ENCODE data around the gene KRT27.
A peak's percentile ranks its signal among the peaks of the same experiment; 100 is the strongest.

Gene KRT27

DNA sequence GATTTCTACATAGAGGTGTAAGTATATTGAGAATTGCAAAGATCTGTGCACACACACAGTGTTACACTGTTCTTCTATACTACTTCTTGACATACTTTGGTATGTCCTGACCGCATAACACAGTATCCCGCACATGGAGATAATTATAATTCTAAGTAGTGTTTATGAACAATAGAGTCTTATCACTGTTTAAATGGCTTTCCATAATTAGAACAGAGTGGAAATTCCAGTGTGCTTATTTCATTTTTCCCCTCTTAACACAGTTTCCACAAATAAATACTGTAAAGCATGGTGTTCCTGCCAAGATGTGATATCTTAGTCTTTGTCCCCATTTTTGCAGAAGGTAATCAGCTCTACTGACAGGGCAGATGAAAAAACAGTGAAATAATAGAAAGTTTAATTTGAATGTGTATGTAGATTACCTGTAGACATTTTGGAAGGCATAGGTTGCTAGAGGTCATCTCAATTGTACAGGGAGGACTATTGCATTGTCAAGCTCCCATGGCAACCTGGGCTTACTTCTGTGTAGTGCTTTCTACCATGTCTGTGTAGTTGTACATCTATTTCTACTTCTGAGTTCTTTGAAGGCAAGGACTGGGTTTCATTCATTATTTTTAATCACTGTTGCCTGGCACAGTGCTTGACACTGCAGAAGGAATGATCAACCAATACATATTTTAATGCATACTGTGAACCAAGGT is 27.5 kb upstream of the KRT27 start:
- no peak for DNase-seq (ENCODE audit: low read depth)

DNA sequence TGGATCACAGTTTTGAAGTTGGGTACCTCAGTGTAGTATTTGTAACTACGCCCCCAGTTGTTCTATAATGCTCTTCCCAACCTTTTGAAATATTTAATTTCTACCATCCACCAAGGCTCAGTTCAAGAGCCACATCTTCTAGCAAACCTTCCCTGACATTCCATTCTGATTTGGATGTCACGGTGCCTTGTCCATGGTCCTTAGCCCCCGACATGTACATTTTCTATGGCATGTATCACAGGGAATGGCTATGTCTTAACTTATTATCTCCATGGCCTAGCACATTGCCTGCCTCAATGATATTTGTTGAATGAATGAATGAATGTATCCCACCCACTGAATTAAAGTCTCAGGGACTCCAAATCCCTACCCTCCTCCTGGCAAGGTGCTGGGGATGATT is 23.8 kb upstream of the KRT27 start:
- DNase-seq (ENCODE audit: low read depth): no peak

DNA sequence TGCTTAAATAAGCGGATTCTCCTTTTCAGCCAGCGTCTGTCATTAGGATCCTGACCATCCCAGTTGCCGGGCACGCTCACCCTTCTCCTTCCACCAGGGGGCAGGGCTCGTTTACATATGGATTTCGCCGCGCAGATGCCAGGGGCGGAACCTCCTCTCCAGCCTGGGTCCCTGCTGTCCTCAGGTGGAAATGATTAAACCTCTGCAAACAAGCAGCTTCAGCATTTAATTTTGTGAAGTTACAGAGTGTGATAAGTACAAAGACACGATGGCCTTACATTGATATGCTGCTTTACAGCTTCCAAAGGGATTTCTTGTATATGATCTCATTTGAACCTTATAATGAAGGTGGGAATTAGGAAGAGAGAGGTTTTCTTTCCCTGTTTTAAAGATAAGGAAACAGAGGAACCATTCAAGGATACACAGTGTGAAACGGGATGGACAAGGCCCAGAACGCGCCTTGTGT is 21.3 kb upstream of the KRT27 start:
- DNase-seq (ENCODE audit: low read depth): peak; percentile 72

DNA sequence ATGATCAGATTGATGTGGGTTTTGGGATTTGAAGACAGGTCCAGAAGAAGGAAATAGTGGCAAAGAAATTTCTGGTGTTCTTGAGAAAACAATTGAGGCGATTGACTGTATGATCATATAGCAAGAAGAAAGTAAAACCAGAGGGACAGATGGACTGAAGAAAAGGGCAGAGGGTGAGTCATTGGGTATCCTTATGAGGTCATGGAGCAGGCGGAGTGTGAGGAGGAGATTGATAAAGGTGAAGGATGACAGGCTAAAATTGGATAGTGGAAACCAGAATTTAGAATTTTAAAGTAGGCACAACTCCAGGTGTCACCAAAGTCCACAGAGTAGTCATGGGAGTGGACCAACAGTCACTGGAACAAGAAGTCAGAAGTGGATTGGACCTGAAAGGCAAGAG is 18.8 kb upstream of the KRT27 start:
- DNase-seq (ENCODE audit: low read depth): no peak

DNA sequence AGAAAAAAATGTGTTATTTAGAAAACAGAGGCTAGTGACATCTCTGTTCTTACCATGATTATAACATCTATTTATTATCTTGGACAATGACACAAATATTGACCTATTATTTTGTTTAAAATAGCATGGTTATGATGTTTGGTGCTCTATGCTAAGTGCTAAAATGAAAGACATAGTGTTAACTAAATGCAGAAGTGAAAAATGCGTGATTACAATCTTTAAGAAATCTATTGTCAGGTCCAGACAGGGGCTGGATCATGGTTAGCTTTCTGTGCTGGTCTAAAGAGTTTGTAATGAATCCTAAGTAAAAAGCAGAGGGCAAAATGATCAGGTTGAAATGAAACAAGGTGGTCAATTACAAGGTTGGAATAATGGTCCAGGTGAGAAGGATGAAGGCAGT is 18.0 kb upstream of the KRT27 start:
- no peak for DNase-seq (ENCODE audit: low read depth)

DNA sequence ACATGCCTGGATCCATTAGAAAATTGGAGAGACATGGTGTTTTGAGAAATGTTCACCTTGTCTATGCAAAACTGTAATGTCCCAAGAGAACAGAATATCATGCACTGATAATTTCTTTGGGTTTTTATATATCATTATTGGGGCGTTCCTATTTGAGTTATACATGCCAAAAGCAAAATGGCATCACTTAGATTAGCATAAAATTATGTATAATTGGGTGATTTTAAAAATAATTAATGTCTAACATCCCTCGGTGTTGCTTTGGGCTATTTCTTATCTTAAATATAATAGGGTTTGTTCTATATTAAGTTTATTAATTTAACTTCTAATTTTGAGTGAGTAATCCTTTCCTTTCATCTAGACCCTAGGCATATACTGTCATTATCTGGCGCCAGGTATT is 17.5 kb upstream of the KRT27 start, which contains the start of gene KRT28:
TSS of gene KRT28 (minus strand) at position 101 of the 400 bp plus-strand sequence. CDS start at position 35, 66 bp downstream.
- DNase-seq (ENCODE audit: low read depth): no peak

DNA sequence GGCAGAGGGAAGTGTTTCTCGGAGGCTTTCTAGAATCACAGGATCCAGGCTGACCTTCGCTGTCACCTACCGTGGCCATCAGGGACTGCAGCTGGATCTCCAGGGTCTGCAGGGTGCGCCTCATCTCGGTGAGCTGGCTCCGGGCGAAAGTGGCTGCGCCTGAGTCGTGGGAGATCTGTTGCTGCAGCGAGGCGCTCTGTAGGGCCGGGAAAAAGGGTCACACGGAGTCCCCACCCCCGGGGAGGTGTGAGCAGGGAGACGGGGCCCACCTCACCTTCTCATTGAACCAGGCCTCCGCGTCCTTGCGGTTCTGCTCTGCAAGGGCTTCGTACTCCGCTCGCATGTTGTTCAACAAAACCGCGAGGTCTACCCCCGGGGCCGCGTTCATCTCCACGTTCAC is 14.5 kb upstream of the KRT27 start:
- DNase-seq (ENCODE audit: low read depth): no peak

DNA sequence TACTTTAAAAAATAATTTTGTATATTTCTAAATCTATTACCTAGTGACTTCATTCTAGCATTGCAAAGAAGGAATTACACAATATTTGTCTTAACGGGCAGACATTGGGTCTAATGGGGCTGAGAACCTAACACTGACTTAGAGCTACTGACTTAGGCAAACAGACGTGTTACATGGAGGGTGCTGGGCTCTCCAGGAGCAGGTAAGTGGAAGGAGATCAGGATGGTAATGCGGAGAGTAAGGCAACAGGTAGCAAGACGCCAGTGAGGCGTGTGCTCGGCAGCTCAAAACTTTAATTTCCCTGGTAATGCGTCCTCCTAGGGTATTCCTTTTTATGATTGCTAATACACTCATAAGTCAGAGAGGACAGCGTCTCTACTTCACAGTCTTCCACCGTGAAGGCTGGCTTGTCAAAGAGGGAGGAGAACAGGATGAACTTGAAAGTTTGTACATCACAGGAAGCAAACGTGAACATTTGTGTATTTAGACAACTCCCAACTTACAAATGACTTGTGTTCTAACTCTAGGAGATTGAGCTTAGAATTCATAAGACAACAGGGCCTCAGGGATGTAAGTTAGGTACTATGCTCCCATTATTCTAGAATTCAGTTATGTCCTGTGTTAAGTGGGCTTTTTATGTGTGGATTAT is 12.8 kb upstream of the KRT27 start:
- no peak for DNase-seq (ENCODE audit: low read depth)

DNA sequence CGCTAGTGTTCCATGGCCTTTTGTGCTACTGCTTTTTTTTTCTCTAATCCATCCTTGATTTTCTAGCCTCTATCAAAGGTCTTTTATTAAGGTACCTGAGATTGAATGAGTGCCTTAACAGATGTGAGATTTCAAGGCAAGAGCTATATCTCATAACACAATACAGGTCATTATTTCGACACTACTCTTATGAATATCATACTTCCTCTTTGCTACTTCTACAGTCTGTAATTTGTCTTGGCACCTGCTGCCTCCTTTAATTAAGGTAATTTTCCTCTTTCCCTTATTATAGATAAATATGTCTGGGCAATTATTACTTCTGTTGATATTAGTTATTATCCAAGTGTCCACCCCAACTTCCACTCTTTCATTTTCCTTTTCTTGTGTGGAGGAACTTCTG is 12.1 kb upstream of the KRT27 start:
- DNase-seq (ENCODE audit: low read depth): no peak

DNA sequence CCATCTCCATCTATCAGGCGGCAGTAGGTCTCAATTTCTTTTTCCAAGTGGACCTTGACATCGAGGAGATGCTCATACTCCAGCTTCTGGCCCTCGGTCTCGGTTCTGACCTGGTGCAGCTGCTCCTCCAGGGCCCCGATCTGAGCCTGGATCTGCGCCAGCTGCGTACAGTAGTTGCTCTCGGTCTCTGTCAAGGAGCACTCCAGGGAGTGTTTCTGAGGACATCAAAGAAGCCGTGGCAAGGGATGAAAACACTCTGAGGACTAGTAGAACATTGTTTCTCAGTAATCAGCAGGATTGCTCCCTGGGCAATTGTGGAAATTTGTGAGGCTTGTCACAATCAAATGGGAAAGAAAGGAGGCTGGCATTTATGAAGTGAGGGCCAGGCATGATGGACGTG is 11.5 kb upstream of the KRT27 start:
- DNase-seq (ENCODE audit: low read depth): no peak

DNA sequence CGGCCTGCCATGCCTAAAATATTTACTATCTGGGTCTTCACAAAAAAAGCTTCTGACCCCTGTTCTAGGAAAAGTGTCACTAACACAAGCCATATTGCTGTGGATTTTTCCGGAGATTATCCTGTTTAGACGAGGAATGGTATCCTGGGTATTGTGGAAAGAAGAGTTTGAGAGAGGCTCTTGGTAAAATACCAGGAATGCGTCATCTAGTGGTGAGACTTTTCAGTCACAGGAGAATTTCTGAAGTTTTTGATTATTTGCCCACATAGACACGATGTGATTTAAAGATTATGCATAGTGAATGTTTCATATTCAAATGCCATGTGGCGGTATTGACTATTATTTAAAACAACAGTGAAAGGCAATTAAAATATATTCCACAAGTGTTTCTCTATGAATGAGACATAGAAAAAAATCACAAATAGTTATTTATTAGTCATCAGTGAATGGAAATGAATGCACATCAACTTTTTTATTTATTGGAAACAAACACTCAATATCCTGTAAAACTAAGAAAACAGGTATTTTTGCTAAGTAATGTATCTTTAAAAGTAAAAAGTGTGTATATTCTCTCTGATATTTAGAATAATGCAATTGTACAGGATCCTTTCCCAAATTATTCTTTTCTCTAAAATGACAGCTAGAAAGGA is 9.6 kb upstream of the KRT27 start:
- DNase-seq (ENCODE audit: low read depth): peak; percentile 45

DNA sequence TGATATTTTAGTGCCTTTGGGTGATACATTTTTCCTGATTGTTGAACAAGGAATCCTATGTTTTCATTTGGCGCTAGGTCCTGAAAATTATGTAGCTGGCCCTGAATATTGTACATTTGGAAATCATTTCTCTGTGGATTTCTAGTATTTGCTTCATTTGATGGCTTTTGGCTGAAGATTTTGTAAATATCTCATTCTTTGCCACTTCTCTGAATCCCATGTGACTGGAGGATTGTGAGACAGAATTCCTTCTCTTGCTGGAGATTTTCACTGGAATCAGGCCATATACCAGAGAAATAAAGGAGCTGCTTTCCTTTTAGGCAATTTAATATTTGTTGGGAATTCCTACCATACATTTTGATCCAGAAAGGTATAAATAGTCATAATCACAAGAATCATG is 8.8 kb upstream of the KRT27 start:
- no peak for DNase-seq (ENCODE audit: low read depth)

DNA sequence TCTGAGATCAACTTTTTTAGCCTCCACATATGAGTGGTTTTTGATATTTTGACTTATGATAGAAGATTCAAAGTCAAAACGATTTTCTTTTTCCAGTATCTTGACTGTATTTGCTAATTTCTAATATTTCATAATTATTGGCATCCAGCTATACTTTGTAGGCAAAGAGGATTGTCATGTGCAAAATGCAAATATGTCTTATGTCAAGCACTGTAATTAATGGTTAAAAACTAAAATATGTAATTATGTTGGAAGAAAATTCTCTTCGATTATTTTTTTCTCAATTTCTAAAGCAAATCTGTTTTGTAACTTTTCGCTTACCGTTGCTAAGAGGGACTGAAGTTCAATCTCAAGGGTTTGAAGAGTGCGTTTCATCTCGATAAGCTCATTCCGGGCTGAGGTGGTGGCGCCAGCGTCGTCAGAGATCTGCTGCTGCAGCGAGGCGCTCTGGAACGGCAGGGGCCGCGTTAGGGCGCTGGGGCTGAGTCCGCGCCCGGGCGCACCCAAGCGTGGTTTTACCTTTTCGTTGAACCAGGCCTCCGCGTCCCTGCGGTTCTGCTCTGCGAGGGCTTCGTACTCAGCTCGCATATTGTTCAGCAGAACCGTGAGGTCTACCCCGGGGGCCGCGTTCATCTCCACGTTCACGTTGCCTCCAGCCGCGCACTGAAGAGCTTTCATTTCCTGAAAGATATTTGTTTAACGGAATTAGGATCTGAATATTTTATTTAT is 3.0 kb downstream of the KRT27 start:
- DNase-seq (ENCODE audit: low read depth): no peak

DNA sequence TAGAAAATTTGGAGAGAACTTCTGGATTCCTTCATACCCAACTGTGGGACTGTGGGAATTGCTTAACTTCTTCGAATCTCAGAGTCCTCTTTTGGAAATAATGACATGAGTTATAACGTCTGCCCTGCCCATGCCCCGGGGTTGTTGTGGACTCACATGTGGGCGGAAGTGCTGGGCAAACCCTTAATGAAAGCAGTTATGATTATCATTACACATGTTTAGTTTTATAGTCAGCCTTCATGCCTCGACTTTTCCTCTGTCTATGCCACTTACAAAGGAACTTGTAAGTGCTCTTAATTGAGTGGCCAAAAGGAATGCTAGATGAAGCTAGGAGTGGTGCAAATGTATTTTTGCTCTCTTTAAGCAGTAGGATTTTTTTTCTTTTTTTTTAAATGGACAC is 3.9 kb downstream of the KRT27 start:
- no peak for DNase-seq (ENCODE audit: low read depth)

DNA sequence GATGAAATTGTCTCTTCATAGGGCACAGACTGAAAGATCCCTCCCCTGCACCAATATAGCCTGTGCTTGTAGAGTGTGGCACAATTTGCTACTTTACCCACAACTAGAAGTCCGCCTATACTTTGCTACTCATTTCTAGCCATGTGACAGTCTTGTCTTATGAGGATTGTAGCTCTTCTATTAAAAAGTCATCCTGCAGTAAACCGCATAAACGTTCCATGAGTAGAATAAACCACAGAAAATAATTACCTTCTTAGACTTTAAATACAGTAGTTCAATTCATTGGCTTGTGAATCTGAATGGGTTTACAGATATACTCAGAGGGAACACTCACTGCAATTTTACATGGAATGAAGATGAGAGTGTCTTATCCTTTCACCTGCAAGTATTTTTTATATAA is 4.4 kb downstream of the KRT27 start:
- no peak for DNase-seq (ENCODE audit: low read depth)

DNA sequence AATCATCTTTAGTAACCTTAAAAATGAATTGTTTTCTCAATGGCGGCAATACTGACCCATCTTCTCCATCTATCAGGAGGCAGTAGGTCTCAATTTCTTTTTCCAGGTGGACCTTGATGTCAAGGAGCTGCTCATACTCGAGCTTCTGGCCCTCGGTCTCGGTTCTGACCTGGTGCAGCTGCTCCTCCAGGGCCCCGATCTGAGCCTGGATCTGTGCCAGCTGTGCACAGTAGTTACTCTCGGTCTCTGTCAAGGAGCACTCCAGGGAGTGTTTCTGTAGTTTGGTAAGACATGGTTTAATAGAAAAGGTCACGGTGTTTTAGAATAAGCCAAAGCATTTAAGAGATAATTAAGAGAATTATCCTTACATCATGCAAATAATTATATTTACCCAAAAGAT is 4.9 kb downstream of the KRT27 start:
- DNase-seq (ENCODE audit: low read depth): no peak

DNA sequence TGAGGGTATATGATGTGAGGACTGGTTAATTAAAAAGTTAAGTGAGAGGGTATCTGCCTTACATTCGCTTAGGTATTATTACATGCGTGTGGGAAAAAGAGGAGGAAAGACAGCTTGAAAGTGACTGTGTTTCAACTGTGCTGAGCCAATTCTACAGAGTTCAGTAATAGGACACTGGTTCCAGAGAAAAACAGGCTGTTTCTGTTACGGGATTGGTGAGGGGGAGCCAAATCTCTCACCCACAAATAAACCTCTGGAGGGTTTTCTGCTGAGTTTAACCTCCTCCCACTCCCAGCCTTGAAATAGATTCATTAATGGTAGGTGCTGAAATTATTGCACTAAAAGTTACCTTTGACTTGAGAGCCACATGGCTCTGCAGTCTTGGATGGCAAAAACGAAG is 6.4 kb downstream of the KRT27 start:
- DNase-seq (ENCODE audit: low read depth): no peak

DNA sequence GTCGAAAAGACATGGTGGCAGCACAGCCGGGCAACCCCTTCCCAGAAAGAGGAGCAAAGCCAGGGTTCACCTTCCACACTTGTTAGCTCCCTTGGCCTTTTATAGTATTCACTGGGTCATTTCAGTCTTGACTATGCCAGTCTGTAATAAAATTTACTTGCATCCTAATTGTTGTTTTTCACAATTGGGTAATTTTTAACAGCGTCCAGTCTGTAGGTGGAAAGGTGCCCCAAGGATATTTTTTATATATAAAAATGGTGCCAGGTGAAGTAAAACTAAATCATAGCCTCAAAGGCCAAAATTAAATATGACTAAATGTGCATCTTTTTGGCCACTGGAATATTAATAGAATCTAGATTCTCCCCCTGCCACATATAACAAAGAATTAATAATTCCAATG is 10.2 kb downstream of the KRT27 start, which contains the start of gene KRT26:
TSS of gene KRT26 (minus strand) at position 101 of the 400 bp plus-strand sequence. CDS start at position 13, 88 bp downstream.
- DNase-seq (ENCODE audit: low read depth): no peak

DNA sequence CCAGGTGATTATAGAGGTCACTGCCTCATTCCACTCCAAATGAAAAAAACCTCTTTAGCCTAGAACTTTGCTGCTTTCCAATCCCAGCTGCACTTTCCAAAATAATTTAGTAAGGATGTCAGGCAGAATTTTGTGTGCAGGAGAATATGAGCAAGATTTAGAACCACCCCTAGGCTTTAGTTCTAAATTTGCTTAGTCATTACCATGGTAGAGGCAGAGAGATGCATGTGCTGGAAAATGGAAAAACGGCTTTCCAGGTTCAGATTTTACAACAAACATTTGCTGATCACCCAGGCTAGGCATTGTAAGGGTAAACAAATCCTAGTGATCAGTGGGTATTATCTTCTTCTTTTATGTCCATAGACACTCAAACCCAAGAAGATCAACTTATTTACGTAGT is 16.7 kb downstream of the KRT27 start:
- DNase-seq (ENCODE audit: low read depth): no peak

DNA sequence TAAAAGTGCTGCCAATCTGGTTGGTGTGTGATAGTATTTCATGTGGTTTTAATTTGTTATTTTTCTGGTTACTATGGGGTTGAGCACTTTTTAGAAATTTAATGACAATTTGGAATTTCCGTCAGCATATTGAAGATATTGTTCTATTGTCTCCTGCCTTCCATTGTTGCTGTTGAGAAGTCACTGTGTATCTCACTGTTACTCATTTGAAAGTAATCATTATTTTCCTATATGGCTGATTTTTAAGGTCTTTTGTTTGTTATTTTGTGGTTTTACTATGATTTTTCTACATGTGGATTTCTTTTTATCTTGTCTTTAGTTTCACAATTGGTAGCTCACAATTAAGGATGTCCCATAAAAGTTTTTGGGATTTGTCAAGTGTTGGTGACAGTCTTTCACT is 18.6 kb downstream of the KRT27 start:
- no peak for DNase-seq (ENCODE audit: low read depth)

DNA sequence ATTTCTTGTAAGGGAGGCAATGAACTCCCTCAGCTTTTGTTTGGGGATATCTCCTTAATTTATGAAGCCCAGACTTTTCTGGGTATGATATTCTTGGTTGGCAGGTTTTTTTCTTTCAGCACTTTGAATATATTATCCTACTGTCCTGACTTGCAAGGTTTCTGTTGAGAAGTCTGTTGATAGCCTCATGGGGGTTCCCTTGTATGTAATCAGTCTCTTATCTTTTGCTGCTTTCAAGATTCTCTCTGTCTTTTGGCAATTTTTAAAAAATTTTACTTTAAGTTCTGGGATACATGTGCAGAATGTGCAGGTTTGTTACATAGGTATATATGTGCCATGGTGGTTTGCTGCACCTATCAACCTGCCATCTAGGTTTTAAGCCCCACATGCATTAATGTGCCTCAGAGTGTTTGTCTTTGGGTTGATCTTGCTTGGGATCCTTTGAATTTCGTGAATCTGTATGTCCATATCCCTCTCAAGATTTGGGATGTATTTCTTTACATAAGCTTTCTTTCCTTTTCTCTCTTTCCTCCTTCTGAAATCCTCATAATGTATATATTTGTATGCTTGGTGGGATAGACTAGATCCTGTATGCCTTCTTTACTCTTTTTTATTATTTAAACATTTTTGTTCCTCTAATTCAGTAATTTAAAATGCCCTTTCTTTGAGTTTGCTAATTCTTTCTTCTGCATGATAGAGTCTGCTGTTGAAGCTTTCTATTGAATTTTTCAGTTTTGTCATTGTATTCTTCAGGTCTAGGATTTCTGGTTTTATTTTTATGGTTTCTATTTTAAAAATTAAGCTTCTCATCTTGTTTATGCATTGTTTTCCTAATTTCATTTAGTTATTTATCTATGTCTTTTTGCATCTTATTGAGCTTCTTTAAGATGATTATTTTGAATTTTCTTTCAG is 22.0 kb downstream of the KRT27 start:
- DNase-seq (ENCODE audit: low read depth): no peak

Measured in iris pigment epithelial cell (primary cell).